Measurements from ENCODE around the gene ETV6.

The ETV6 gene

DNA sequence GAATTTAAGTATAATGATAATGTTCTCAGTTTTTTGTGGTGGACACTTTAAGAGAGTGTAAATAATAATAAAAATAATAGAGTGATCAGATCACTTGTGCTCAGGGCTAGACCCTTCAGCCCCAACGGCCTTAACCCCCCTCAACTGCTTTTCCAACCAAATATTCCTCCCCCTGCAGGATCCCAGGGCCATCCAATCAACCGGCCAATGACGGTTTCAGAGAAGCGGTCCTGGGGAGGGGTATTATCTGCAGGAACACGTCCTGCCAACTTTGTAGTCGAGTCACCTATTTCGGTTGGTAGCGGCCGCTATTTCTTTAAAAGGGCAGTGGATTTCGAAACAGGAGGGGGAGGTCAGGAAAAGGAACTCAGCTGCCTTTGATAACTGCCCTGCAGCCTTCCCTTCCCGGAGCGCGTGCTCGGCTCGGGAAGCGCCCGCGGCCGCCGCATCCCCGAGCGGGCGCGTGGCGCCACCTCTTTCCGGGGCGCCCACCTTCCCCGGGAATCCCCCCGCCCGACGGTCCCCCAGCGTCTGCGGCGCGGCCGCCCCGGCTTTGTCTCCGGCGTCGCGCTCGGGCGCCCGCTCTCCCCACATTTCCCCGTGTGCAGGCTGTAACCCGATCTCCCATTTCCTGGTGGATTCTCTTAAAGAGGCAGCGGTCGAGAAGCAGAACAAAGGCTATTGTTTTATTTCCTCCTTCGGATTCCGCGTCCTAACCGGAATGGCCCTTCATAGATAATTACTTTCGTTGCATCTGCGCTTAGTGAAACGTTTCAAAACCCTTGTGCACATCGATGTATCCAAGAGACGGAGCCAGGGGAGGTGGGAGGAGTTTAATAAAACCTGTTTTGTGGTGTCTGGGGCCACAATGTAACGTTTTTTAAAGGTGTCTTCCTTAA lies 711 bp upstream of the ETV6 start:
- DNase-seq: peak; percentile 84

- peak; percentile 59 for DNase-seq
Measured at GRCh38 chr12:11650286-11651281, 1.1 kb downstream of the ETV6 start.

DNA sequence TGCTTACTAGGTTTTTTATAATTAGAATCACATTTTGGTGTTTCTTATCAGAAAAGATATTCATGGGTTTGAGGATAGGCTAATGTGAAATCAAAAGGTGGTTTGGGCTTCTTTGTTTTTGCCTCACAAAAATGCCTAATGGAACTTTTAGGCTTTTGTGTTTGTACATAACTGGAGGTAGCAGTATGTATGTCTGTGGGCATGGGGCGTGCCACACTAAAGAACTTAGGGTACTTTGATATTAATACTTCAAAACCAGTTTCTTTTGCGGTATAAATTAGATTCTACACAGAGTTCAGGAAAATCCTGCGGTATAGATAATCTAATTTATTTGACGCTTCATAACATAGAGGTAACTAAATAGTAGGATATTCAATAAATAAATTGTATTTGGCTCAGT lies 1.9 kb downstream of the ETV6 start:
- DNase-seq: no peak

DNA sequence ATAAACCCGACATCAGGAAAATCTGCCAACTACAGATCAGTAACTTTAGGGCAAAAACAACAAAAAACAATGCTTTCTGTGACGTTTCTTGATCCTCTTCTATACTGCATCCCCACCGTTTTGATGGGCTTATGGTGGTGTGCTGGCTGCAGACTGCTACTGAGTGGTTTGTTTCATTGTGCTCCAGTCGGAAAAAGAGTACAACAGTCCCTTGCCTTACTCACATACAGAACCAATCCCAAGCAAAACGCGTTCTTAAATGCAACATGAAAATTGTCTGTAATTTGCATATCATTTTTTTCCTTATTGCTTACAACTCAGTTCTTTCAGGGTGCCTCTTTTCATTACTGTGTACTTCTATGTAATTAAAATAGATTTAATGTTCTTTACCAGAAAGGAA lies 2.3 kb downstream of the ETV6 start:
- DNase-seq: no peak

- DNase-seq: no peak
Measured at GRCh38 chr12:11652351-11653040, 3.0 kb downstream of the ETV6 start.

DNA sequence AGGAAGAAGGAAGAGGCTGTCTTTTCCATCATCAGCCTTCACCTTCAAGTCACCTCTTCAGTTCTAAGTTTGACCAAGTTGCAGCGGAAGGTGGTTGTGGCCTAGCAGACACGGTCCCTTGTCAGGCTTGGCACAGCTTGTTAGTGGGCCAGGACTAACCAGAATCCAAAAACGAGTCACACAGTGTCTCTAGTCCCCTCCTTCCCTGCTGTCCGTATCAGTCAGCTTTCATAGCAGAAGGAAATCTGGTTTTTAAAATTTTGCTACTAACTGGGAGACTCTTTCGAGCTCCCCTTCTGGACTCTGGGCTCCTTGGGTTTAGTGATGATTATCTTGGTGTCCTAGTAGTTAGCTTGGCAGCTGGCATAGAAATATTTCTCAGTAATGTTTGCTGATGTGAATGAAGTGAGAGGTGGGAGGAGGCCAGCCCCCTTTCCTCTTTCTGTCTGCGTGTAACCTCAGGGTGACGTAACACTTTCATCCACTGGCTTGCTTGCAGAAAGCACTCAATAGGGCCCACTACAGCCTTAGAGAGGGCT lies 3.8 kb downstream of the ETV6 start:
- no peak for DNase-seq

DNA sequence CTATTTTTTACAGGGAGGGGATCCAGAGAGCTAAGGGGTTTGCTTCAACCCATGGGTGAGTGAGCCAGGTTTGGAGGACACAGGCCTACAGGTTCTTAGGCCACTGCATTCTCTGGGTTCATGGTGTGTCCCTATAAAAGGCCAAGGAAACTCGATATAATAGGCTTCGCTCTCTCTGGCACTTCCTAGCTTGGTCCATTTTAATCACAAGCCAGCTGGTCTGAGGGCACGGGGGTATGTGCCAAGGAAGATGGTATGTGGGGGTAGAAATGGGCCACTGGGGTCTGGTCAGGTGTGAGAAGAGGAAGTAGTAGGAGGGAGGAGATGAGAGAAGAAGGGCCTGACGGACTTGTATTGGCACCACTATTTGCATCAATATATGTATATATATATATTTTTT lies 4.9 kb downstream of the ETV6 start:
- no peak for DNase-seq

DNA sequence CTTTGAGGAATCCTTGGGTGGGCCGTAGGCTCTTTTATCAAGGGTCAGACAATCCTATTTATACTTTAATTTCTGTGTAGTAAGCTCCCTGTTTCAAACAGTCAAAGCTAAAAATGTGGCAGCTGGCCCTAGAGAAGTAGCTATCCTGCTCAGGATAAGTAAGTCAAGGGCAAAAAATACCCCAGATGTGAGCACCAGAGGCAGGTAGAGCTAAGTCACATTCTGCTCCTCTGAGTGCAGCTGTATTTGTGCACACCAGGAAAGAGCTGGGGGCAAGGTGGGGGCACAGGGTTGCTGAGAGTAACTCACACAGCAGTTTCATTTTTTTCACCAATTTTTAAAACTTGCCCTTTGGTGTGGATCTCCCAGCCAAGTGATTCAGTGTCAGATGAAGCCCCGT lies 5.3 kb downstream of the ETV6 start:
- no peak for DNase-seq

DNA sequence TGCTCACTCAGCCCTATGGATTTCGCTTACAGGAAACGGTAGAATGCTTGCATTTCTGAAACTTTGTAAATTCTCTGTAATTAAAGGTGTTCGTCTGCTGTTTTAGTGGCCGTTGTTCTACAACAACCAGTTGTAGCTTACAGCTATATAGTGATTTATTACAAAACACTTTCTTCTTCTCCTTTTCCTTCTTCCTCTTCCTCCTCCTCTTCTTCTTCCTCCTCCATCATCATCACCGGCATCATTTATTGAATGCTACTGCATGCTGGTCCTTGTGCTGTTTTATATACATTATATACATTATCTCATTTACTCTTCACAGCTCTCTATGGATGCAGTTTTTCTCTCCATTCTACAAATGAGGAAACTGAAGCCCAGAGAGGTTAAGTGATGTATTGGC lies 6.4 kb downstream of the ETV6 start:
- DNase-seq: no peak

GRCh38 chr12:11656550-11656949 lies 7.1 kb downstream of the ETV6 start:
- no peak for DNase-seq

- DNase-seq: no peak
Measured at GRCh38 chr12:11657511-11657910, 8.0 kb downstream of the ETV6 start.

DNA sequence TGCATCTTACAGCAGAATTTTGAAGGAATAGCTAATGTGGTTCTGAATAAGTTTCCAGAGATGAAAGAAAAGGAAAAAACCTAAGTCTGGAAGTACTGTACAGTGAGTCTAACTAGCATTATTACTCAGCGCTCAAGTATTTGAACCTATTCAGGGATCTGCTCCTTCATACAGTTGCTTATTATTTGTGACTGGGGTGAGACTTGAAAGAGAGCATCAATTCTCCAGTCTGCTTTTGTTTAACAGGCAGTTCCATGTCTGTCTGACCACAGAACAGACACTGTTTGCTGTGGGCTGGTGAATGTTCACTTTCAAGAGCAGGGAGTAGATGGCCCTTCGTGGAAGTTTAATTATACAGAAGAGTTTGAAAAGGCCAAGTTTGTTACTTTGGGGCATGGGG lies 9.3 kb downstream of the ETV6 start:
- DNase-seq: no peak

- DNase-seq: no peak
Measured at GRCh38 chr12:11660624-11661023, 11.2 kb downstream of the ETV6 start.

- no peak for DNase-seq
Measured at GRCh38 chr12:11661491-11662089, 12.1 kb downstream of the ETV6 start.

- DNase-seq: no peak
Measured at GRCh38 chr12:11662369-11662768, 12.9 kb downstream of the ETV6 start.

GRCh38 chr12:11663130-11663529 lies 13.7 kb downstream of the ETV6 start:
- DNase-seq: no peak

GRCh38 chr12:11664101-11664500 lies 14.6 kb downstream of the ETV6 start:
- DNase-seq: no peak

DNA sequence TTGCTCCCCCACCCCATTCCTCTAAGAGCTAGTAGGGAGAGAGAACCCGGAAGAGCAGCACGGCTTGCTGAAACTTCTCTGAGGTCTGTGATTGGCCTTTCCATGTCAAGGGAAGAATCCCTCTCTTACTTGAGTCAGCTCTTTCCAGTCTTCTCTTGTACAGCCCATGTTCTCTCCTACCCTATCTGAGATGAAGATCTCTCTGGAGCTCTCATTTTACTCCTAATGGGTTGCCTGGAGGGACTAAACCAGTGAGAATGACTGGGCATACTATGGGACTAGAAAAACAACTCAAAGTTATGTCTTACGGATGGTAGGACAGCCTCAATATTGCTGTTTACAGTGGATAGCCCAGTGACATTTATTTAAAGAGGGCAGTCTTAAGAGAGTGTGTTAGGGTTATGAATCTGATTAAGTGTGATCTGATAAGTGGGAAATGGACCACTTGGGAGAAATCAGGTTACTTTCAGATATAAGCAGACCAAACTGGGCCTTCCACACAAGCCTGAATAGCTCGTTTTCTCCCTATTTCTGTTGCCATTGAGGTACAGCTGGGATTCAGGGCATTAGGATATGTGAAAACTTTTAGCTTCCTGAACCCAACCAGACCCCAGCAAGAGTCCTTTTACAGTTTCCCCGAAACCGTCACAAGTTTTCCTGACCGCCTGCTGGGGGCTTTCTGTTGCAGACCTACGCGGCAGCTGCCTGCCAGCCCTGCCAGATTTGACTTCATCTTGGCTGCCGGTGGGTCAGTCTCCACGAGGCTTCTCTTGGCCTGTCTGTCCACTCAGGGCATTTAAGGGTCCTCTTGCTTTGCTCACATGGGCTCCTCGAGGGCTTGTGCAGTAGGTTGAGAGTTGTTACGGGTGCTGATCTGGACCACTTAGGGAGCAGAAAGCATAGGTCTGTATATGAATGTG lies 16.9 kb downstream of the ETV6 start:
- DNase-seq: no peak

GRCh38 chr12:11667171-11667570 lies 17.7 kb downstream of the ETV6 start:
- no peak for DNase-seq

- DNase-seq: no peak
Measured at GRCh38 chr12:11668611-11669010, 19.1 kb downstream of the ETV6 start.

- no peak for DNase-seq
Measured at GRCh38 chr12:11669348-11669747, 19.9 kb downstream of the ETV6 start.
